ENCODE results near the gene WNT3.
A peak's percentile ranks its signal among the peaks of the same experiment; 100 is the strongest.

WNT3 gene

GRCh38 chr17:46832945-46833839 is 14.7 kb upstream of the WNT3 start (continued):
- TF ChIP-seq PRDM2 (tag by site-specific recombination; IDR thresholded peaks at IDR 0.05; ENCODE audit: borderline replicate concordance) (no peak), ZNF629 (tag by site-specific recombination; IDR thresholded peaks at IDR 0.05) (peak; percentile 94), ZNF558 (tag by site-specific recombination; IDR thresholded peaks at IDR 0.05) (no peak), ZNF660 (tag by site-specific recombination; IDR thresholded peaks at IDR 0.05) (no peak), ZNF645 (tag by site-specific recombination; IDR thresholded peaks at IDR 0.05) (no peak), CTCF (tag by site-specific recombination; IDR thresholded peaks at IDR 0.05) (no peak), ZNF112 (tag by site-specific recombination; IDR thresholded peaks at IDR 0.05) (no peak), ZNF792 (tag by site-specific recombination; IDR thresholded peaks at IDR 0.05) (no peak), KLF9 (tag by site-specific recombination; IDR thresholded peaks at IDR 0.05; ENCODE audit: low read depth) (no peak), ZBTB1 (tag by site-specific recombination; IDR thresholded peaks at IDR 0.05) (no peak), ZBTB48 (tag by site-specific recombination; IDR thresholded peaks at IDR 0.05) (peak; percentile 42; the same call in 1 of the 2 replicates), PRDM6 (tag by site-specific recombination; IDR thresholded peaks at IDR 0.05) (no peak), ZNF423 (tag by site-specific recombination; IDR thresholded peaks at IDR 0.05) (no peak), ZNF501 (tag by site-specific recombination; IDR thresholded peaks at IDR 0.05) (no peak), BCL11B (tag by site-specific recombination; IDR thresholded peaks at IDR 0.05; ENCODE audit: low read depth) (no peak), ZBTB7A (tag by site-specific recombination; IDR thresholded peaks at IDR 0.05; ENCODE audit: low read depth) (no peak), ZNF510 (tag by site-specific recombination; IDR thresholded peaks at IDR 0.05; ENCODE audit: insufficient replicate concordance) (no peak), PATZ1 (tag by site-specific recombination; IDR thresholded peaks at IDR 0.05) (0 out of 2 replicates have a peak, but pooled peaks have one; percentile 13), ZNF785 (tag by site-specific recombination; IDR thresholded peaks at IDR 0.05) (no peak), ZNF391 (tag by site-specific recombination; IDR thresholded peaks at IDR 0.05; ENCODE audit: borderline replicate concordance, low read depth) (no peak), ZNF791 (tag by site-specific recombination; IDR thresholded peaks at IDR 0.05) (no peak)
- TF ChIP-seq, protein P1, sequence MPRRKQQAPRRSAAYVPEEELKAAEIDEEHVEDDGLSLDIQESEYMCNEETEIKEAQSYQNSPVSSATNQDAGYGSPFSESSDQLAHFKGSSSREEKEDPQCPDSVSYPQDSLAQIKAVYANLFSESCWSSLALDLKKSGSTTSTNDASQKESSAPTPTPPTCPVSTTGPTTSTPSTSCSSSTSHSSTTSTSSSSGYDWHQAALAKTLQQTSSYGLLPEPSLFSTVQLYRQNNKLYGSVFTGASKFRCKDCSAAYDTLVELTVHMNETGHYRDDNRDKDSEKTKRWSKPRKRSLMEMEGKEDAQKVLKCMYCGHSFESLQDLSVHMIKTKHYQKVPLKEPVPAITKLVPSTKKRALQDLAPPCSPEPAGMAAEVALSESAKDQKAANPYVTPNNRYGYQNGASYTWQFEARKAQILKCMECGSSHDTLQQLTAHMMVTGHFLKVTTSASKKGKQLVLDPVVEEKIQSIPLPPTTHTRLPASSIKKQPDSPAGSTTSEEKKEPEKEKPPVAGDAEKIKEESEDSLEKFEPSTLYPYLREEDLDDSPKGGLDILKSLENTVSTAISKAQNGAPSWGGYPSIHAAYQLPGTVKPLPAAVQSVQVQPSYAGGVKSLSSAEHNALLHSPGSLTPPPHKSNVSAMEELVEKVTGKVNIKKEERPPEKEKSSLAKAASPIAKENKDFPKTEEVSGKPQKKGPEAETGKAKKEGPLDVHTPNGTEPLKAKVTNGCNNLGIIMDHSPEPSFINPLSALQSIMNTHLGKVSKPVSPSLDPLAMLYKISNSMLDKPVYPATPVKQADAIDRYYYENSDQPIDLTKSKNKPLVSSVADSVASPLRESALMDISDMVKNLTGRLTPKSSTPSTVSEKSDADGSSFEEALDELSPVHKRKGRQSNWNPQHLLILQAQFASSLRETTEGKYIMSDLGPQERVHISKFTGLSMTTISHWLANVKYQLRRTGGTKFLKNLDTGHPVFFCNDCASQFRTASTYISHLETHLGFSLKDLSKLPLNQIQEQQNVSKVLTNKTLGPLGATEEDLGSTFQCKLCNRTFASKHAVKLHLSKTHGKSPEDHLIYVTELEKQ (tag by site-specific recombination; IDR thresholded peaks at IDR 0.05; ENCODE audit: borderline replicate concordance), result 0 out of 2 replicates have a peak, but pooled peaks have one; percentile 28
